HL-60 (cell line): ENCODE results near the gene HYCC1.

Experiments used
- CTCF ChIP-seq: IDR thresholded peaks from one replicate; pipeline ENCODE4 v1.5.1; 2011; ENCODE audit warnings: low read length, control low read depth, inconsistent platforms; ENCODE audit not compliant: insufficient read depth
- GABPA ChIP-seq: IDR thresholded peaks from 2 replicates; pipeline ENCODE4 v1.6.1; 2012; ENCODE audit warnings: low read depth
- POLR2AphosphoS5 ChIP-seq: IDR thresholded peaks from 2 replicates; pipeline ENCODE4 v1.6.1; 2012; ENCODE audit warnings: low read depth
- REST ChIP-seq: IDR thresholded peaks from 2 replicates; pipeline ENCODE4 v1.6.1; 2012; ENCODE audit warnings: low read depth; ENCODE audit not compliant: insufficient replicate concordance
- SPI1 ChIP-seq: IDR thresholded peaks from 2 replicates; pipeline ENCODE4 v1.6.1; 2012; ENCODE audit warnings: low read depth, mild to moderate bottlenecking, borderline replicate concordance

DNA sequence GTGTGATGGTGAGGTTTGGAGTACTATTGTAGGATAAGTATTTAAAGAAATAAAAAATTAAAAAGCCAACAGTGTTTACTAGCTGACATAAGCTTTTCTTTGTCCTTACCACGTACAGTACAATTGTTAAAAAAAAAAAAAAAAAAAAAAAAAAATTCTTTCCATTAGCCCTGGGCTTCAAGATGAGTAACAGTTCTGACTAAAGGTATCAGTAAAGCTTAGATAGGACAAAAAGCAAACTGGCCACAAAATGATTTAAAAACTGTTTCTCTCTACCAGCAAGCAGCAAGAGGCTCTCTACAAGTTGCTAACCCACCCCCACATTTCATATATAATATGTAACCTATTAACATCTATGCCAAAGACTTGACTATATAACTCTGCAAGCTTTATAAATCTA is 17.5 kb downstream of the HYCC1 start:
- TF ChIP-seq CTCF = no peak
- TF ChIP-seq POLR2AphosphoS5 = no peak
- TF ChIP-seq GABPA = no peak
- no peak for TF ChIP-seq SPI1
- no peak for TF ChIP-seq REST
